Body of pancreas (tissue), 4 donors: Measurements from ENCODE around the gene ZNF43.

Source experiments
- POLR2A ChIP-seq, 3 donors: fragments of 450-650 bp; IDR thresholded peaks; one replicate each; pipeline ENCODE4 v1.6.1; 2016; ENCODE audit warnings: antibody characterized with exemption in 3 of 3, mild to moderate bottlenecking in 2 of 3
- TF ChIP-seq, protein P1 (sequence below), 7 experiments: fragments of 450-650 bp in 4 of 7; fragments of 200-600 bp in 3 of 7; sonication (generic) in 3 of 7; IDR thresholded peaks; one replicate each; pipeline ENCODE4 v1.5.1; 2016 to 2019; ENCODE audit warnings: antibody characterized with exemption in 7 of 7

DNA sequence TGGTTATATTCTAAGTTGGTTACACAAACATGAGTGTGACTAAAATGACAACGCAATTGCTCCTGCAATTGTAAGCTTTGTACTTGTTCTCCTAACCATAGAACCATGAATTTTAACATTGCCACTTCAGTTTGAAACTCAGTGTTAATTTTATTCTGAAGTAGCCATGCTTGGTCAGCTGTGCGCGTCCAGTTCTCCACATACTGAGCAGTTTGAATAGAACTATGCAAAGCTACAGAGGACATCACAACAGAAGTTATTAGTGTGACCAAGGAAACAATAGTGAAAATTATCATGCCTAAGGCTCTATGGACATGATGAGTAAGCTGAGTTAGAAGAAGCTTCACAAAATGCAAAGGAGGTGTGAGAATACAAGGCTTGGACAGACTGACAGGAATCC, 49.0 kb downstream of the ZNF43 start:
- TF ChIP-seq POLR2A (IDR thresholded peaks at IDR 0.05): no peak
- TF ChIP-seq, protein P1, sequence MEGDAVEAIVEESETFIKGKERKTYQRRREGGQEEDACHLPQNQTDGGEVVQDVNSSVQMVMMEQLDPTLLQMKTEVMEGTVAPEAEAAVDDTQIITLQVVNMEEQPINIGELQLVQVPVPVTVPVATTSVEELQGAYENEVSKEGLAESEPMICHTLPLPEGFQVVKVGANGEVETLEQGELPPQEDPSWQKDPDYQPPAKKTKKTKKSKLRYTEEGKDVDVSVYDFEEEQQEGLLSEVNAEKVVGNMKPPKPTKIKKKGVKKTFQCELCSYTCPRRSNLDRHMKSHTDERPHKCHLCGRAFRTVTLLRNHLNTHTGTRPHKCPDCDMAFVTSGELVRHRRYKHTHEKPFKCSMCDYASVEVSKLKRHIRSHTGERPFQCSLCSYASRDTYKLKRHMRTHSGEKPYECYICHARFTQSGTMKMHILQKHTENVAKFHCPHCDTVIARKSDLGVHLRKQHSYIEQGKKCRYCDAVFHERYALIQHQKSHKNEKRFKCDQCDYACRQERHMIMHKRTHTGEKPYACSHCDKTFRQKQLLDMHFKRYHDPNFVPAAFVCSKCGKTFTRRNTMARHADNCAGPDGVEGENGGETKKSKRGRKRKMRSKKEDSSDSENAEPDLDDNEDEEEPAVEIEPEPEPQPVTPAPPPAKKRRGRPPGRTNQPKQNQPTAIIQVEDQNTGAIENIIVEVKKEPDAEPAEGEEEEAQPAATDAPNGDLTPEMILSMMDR (IDR thresholded peaks at IDR 0.05): no peak
